NCI-H345 (cell line): ENCODE data around the gene PHPT1.

ENCODE experiments used
- DNase-seq: peaks from one replicate; lab custom pipeline; 2025; lab: John Stamatoyannopoulos, UW

The PHPT1 gene

GRCh38 chr9:136848393-136849037 lies 694 bp upstream of the PHPT1 start:
- peak; percentile 72 for DNase-seq

DNA sequence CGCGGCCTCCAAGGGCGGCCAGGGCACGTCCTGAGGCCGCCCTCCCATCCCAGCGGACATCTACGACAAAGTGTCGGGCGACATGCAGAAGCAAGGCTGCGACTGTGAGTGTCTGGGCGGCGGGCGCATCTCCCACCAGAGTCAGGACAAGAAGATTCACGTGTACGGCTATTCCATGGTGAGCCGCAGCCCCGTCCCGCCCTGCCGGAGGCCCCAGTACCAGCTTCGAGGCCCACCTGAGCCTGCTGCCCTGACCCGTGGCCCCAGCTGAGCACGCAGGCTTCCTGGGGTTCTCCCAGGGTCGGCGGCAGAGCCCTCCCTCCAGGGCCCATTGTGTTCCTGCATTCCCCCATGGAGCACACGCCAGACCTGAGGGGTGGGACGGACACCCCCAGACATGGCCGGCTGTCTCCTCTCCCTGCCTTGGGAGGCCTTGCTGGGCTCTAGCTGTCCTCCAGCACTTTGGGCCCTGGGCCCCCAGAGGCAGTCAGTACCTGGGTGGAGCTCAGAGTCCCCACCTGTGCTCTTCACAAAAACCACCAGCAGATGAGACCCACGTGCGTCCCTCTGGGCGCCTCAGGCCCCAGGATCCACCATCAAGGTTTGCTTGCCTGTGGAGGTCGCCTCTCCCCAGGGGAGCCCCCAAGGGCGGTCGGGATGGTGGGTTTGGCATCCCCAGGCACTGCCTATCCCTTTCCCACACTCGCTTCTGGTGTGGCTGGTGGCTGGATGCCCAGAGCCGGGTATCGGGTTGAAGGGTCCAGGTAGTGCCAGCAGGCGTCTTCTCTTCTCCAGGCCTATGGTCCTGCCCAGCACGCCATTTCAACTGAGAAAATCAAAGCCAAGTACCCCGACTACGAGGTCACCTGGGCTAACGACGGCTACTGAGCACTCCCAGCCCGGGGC lies 1.0 kb downstream of the PHPT1 start:
- DNase-seq, result no peak

DNA sequence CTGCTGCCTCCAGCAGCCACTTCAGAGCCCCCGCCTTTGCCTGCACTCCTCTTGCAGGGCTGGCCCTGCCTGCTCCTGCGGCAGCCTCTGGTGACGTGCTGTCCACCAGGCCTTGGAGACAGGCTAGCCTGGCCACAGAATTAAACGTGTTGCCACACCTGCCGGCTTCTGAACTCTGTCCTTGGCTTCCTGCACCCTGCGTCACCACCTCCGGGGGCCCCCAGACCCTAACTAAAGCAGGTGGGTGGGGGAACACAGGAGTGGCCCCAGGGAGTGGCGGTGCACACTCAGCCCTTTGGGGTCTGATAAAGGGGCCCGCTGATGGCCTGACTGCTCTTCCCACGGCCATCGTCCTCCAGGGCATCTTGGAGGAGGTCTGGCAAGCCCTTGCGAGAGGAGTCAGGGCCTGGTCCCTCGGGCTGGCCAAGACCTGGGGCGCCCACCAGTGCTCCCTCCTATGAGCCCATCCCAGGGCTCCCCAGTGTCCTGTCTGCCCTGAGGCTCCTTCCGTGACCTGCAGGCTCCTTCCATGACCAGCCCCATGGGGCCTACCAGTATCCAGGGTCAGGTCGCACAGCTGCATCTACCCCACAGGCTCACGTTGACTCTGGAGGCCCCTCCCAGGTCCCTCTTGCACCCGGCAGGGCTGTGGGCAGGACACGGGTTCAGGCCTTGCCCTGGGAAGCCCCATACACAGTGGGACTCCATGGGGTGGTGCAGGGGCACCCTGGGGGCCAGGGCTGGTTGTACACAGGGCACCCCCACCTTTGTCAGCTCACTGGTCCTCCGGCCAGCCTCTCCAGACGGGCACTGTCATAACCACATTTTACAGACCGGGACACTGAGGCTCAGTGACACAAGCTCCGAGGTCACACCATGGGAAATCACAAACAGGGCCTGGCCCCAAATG lies 1.9 kb downstream of the PHPT1 start:
- DNase-seq, result no peak

GRCh38 chr9:136851941-136852663 lies 2.9 kb downstream of the PHPT1 start, which contains the start of gene MAMDC4:
TSS of gene MAMDC4 (plus strand) at chr9:136852346. CDS start at chr9:136852417, 71 bp downstream.
- no peak for DNase-seq

DNA sequence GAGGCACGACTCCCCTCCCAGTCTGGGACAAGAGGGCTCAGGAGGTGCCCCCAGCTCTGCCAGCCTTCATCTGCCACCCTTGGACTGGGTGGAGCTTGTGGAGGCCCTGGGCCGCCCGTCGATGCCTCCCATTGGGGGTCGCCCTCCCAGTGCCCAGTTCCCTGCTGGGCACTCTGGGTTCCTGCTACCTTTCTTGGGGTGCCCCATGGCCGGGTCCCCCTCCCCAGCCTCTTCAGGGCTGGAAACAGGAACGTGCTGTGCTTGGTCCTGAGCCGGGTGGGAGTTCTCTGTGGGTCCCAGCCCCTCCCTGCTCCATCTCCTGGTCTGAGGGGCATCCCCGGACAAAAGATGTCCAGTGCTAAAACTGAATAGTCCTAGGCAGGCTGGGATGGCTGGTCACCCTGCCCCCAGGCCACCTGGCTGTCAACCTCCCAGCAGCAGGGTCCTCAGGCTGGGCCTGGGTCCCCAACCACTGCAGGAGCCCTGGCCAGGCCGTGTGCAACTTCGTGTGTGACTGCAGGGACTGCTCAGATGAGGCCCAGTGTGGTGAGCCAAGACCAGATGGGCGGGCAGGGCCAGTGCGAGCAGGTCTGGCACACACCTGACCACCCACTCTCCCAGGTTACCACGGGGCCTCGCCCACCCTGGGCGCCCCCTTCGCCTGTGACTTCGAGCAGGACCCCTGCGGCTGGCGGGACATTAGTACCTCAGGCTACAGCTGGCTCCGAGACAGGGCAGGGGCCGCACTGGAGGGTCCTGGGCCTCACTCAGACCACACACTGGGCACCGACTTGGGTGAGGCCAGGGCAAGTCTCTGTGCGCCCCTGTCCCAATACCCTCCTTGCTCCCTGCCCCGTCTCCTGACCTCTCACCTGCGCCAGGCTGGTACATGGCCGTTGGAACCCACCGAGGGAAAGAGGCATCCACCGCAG lies 3.7 kb downstream of the PHPT1 start:
- no peak for DNase-seq

DNA sequence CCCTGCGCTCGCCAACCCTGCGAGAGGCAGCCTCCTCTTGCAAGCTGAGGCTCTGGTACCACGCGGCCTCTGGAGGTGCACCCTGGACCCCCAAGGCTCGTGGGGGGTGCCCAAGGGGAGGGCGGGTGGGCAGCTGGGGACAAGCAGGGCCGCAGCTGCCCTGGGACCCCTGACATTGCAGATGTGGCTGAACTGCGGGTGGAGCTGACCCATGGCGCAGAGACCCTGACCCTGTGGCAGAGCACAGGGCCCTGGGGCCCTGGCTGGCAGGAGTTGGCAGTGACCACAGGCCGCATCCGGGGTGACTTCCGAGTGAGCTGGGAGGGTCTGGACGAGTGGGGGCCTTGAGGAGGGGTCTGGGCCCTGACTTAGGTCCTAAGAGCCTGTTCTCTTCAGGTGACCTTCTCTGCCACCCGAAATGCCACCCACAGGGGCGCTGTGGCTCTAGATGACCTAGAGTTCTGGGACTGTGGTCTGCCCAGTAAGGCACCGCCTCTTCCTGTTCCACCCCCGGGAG lies 4.4 kb downstream of the PHPT1 start:
- DNase-seq, result no peak

DNA sequence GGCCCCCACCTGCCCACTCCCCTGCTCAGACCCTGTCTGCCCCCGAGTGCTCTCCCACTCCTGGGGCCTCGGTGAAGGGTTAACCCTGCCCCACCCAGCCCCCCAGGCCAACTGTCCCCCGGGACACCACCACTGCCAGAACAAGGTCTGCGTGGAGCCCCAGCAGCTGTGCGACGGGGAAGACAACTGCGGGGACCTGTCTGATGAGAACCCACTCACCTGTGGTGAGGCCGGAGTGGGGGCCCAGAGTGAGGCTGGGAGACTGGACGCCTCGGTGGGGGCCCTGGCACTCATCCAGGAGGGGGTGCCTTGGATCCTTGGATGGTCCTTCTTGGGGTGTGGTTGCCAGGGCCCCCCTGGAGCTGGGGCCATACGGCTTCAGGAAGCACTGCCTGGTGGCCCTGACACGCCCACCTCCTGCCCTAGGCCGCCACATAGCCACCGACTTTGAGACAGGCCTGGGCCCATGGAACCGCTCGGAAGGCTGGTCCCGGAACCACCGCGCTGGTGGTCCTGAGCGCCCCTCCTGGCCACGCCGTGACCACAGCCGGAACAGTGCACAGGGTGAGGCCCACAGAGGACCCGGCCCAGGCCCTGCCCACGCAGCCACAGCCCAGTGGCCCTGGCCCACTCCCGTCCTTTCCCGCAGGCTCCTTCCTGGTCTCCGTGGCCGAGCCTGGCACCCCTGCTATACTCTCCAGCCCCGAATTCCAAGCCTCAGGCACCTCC lies 5.1 kb downstream of the PHPT1 start:
- no peak for DNase-seq

GRCh38 chr9:136854842-136855460 lies 5.7 kb downstream of the PHPT1 start:
- no peak for DNase-seq

- DNase-seq, result no peak
These were observed 6.4 kb downstream of the PHPT1 start for GRCh38 chr9:136855461-136856078.

DNA sequence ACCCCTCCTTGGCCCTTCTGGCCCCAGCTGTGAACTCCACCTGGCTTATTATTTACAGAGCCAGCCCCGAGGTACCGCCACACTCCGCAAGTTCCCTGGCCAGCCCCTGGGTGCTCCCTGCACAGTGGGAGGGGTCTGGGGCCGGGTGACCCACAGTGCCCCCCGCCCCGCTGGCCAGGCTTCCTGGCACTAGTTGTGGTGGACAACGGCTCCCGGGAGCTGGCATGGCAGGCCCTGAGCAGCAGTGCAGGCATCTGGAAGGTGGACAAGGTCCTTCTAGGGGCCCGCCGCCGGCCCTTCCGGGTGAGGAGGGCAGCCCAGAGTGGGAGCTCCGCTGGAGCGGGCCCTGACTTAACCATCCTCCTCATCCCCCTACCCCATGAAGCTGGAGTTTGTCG lies 6.9 kb downstream of the PHPT1 start:
- DNase-seq, result no peak

DNA sequence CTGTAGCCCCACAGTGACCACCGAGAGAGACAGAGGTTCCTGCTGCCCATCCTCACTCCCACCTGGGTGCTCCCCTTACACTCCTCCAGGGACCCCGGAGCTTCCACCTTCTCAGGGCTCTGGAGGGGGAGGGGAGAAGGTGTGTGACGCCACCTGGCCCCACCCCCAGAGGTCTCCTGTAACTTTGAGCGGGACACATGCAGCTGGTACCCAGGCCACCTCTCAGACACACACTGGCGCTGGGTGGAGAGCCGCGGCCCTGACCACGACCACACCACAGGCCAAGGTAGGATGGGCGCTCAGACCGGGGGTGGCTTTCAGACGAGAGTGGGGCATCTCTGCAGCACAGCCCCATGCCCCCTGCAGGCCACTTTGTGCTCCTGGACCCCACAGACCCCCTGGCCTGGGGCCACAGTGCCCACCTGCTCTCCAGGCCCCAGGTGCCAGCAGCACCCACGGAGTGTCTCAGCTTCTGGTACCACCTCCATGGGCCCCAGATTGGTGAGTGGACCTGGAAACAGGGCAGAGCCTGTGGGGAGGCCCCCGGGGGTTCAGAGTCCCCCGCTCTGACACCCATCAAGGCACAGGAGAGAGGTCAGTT lies 7.4 kb downstream of the PHPT1 start:
- no peak for DNase-seq

GRCh38 chr9:136857166-136857565 lies 8.0 kb downstream of the PHPT1 start:
- DNase-seq, result no peak

GRCh38 chr9:136857581-136858412 lies 8.6 kb downstream of the PHPT1 start:
- DNase-seq, result no peak

DNA sequence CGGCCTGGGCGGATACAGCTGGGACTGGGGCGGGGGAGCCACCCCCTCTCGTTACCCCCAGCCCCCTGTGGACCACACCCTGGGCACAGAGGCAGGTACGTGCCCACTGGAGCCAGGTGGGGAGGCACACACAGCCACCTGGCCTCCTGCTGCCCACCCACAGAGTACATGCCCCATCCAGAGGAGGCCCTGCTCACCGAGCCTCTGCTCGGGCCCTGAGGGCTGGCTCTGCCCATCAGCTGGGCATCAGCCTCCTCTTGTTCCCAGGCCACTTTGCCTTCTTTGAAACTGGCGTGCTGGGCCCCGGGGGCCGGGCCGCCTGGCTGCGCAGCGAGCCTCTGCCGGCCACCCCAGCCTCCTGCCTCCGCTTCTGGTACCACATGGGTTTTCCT lies 9.2 kb downstream of the PHPT1 start:
- DNase-seq, result no peak

DNA sequence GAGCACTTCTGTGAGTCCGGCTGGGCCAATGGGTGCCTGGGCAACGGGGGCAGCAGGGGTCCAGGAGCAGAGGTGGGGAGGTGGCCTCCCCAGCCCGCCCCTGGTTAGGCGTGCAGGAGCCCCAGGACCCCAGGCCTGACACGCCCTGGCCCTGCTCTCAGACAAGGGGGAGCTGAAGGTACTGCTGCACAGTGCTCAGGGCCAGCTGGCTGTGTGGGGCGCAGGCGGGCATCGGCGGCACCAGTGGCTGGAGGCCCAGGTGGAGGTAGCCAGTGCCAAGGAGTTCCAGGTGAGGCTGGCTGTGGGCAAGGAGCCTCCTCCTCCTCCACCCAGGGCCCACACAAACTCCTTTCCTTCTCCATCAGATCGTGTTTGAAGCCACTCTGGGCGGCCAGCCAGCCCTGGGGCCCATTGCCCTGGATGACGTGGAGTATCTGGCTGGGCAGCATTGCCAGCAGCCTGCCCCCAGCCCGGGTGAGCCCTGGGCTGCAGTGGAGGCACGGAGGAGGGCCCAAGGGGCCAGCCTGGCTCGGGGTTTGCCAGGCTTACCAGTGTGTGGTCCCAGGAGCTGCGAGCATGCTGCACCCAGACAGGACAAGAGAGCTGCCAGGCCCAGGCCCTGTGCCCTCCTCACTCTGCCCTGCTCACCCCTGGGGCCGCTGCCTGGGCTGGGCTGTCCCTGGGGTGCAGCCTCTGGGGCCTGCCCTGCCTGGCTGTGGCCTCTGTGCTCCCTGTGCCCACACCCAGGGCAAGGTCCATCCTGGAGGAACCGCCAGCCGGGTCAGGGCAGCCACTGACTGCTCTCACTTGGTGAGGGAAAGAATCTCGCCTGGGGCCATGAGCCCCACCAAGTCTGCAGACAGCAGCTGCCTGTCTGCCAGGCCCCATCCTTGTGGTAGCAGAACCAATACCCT lies 9.9 kb downstream of the PHPT1 start:
- no peak for DNase-seq

DNA sequence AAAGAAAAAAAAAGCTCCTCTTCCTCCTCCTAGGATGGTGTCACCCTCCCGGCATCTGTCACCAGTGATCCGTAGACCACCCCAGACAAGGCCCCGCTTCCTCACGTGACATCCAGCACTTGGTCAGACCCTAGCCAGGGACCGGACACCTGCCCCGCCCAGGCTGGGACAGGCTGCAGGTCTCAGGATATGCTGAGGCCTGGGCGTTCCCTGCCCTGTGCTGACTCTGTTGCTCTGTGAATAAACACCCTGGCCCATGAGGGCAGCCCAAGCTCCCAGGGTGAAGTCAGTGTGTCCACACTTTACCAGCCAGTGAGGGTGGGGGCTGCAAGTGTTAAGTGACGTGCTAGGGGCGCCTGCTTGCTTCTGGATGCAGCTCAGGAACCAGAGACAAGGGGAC lies 11.3 kb downstream of the PHPT1 start:
- no peak for DNase-seq
